ENCODE results near the gene STIMATE. TPM values are rescaled to one million over a fixed set of nuclear protein-coding genes. Genes with fewer than 3 reads are reported as not detected.

STIMATE gene
- total RNA-seq, 2 donors from 2014 or later, result 20.3 to 23.7 TPM

- Histone ChIP-seq H3K27ac (ENCODE audit: low read depth, low read length) (peak overlapping the region; percentile 63), H3K9ac (ENCODE audit: extremely low read depth, low read length, poor library complexity, severe bottlenecking) (no peak overlapping the region), H3K36me3 (ENCODE audit: control insufficient read depth, insufficient read depth, low read length) (no peaks in the 10 kb centered on the region), H3K4me3 (ENCODE audit: low read length) (peak overlapping the region; percentile 23), H3K27me3 (ENCODE audit: control insufficient read depth, insufficient read depth, low read length, poor library complexity, severe bottlenecking) (no peaks in the 10 kb centered on the region), H3K4me1 (ENCODE audit: control insufficient read depth, insufficient read depth, low read length) (peaks cover 10% of the 10 kb centered on the region), H3K9me3 (ENCODE audit: control insufficient read depth, low read length) (no peaks in the 10 kb centered on the region)
- peak overlapping the region; percentile 87 for H3K27ac Mint-ChIP-seq
- H3K4me1 Mint-ChIP-seq, result peaks cover 19% of the 10 kb centered on the region
- TF ChIP-seq, protein P1, sequence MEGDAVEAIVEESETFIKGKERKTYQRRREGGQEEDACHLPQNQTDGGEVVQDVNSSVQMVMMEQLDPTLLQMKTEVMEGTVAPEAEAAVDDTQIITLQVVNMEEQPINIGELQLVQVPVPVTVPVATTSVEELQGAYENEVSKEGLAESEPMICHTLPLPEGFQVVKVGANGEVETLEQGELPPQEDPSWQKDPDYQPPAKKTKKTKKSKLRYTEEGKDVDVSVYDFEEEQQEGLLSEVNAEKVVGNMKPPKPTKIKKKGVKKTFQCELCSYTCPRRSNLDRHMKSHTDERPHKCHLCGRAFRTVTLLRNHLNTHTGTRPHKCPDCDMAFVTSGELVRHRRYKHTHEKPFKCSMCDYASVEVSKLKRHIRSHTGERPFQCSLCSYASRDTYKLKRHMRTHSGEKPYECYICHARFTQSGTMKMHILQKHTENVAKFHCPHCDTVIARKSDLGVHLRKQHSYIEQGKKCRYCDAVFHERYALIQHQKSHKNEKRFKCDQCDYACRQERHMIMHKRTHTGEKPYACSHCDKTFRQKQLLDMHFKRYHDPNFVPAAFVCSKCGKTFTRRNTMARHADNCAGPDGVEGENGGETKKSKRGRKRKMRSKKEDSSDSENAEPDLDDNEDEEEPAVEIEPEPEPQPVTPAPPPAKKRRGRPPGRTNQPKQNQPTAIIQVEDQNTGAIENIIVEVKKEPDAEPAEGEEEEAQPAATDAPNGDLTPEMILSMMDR (conservative IDR thresholded peaks at IDR 0.05), result no peak
- H3K27me3 Mint-ChIP-seq (ENCODE audit: insufficient read depth), result no peaks in the 10 kb centered on the region
- DNase-seq, result no peak
- 90 to 92% methylated on average over 6 to 8 of the region's 8 CpGs for WGBS, 2 experiments (ENCODE audit: insufficient coverage in 1 of 2, insufficient read length in 1 of 2)
- no peaks in the 10 kb centered on the region for H3K9me3 Mint-ChIP-seq
- H3K4me3 Mint-ChIP-seq, result no peak overlapping the region
- peaks cover 4% of the 10 kb centered on the region for H3K36me3 Mint-ChIP-seq (ENCODE audit: low read depth)
Observed at GRCh38 chr3:52838561-52839267, 58.6 kb downstream of the STIMATE start.

GRCh38 chr3:52836986-52837385, 60.4 kb downstream of the STIMATE start:
- Mint-ChIP-seq H3K27me3 (ENCODE audit: insufficient read depth) (no peaks in the 10 kb centered on the region), H3K36me3 (ENCODE audit: low read depth) (peaks cover 4% of the 10 kb centered on the region), H3K4me3 (no peak overlapping the region), H3K4me1 (peaks cover 19% of the 10 kb centered on the region), H3K27ac (peak overlapping the region; percentile 44), H3K9me3 (no peaks in the 10 kb centered on the region)
- no peak overlapping the region for H3K27ac ChIP-seq (ENCODE audit: low read depth, low read length)
- H3K9me3 ChIP-seq (ENCODE audit: control insufficient read depth, low read length), result no peaks in the 10 kb centered on the region
- H3K27me3 ChIP-seq (ENCODE audit: control insufficient read depth, insufficient read depth, low read length, poor library complexity, severe bottlenecking), result no peaks in the 10 kb centered on the region
- H3K4me3 ChIP-seq (ENCODE audit: low read length), result no peak overlapping the region
- no peak for DNase-seq
- no peak overlapping the region for H3K9ac ChIP-seq (ENCODE audit: extremely low read depth, low read length, poor library complexity, severe bottlenecking)
- WGBS, 2 experiments (ENCODE audit: insufficient coverage in 1 of 2, insufficient read length in 1 of 2), result 88 to 100% methylated on average over 2 to 4 of the region's 4 CpGs
- H3K36me3 ChIP-seq (ENCODE audit: control insufficient read depth, insufficient read depth, low read length), result no peaks in the 10 kb centered on the region
- peaks cover 10% of the 10 kb centered on the region for H3K4me1 ChIP-seq (ENCODE audit: control insufficient read depth, insufficient read depth, low read length)
- TF ChIP-seq, protein P1 (conservative IDR thresholded peaks at IDR 0.05), result no peak

DNA sequence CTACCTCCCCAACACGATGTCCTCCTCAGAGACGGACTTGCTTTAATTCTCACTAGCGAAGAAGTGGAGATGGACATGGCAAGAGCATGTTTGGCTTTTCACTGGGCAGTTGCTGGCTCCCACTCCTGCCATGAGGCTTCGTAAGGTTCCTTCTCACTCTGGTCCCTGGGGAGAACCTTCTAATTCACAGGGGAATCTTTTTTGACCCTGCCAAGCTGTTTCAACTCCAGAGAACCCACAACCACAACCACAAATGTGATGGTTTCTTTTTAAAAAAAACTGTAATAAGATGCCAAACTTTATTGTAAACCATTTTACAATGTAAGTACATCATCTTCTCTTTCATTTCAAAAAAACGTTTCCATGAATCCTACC, 60.9 kb downstream of the STIMATE start:
- no peak overlapping the region for H3K4me3 Mint-ChIP-seq
- no peak overlapping the region for H3K4me3 ChIP-seq (ENCODE audit: low read length)
- TF ChIP-seq, protein P1 (conservative IDR thresholded peaks at IDR 0.05), result no peak
- H3K9me3 Mint-ChIP-seq, result no peaks in the 10 kb centered on the region
- H3K4me1 ChIP-seq (ENCODE audit: control insufficient read depth, insufficient read depth, low read length), result peaks cover 10% of the 10 kb centered on the region
- peaks cover 4% of the 10 kb centered on the region for H3K36me3 Mint-ChIP-seq (ENCODE audit: low read depth)
- H3K27me3 Mint-ChIP-seq (ENCODE audit: insufficient read depth), result no peaks in the 10 kb centered on the region
- no peak for DNase-seq
- H3K27ac ChIP-seq (ENCODE audit: low read depth, low read length), result no peak overlapping the region
- H3K27me3 ChIP-seq (ENCODE audit: control insufficient read depth, insufficient read depth, low read length, poor library complexity, severe bottlenecking), result no peaks in the 10 kb centered on the region
- H3K4me1 Mint-ChIP-seq, result peaks cover 19% of the 10 kb centered on the region
- no peaks in the 10 kb centered on the region for H3K36me3 ChIP-seq (ENCODE audit: control insufficient read depth, insufficient read depth, low read length)
- H3K9ac ChIP-seq (ENCODE audit: extremely low read depth, low read length, poor library complexity, severe bottlenecking), result no peak overlapping the region
- WGBS, 2 experiments (ENCODE audit: insufficient coverage in 1 of 2, insufficient read length in 1 of 2), result 91 to 100% methylated on average over 4 to 5 of the region's 5 CpGs
- no peaks in the 10 kb centered on the region for H3K9me3 ChIP-seq (ENCODE audit: control insufficient read depth, low read length)
- H3K27ac Mint-ChIP-seq, result peak overlapping the region; percentile 44
